BE2C (cell line): Measurements from ENCODE around the gene CAV1.

ENCODE experiments used
- DNase-seq: peaks from one replicate; pipeline ENCODE4 v3.0.0-alpha.2; 2020
- H3K27me3 ChIP-seq: fragments of 250-450 bp; sonication (Bioruptor Pico); 2 replicates; pipeline ENCODE4 v1.5.1; 2020; ENCODE audit warnings: mild to moderate bottlenecking
- H3K36me3 ChIP-seq: fragments of 250-450 bp; sonication (Bioruptor Pico); 2 replicates; pipeline ENCODE4 v1.5.1; 2020; ENCODE audit warnings: mild to moderate bottlenecking
- H3K4me1 ChIP-seq: fragments of 250-450 bp; sonication (Bioruptor Pico); 2 replicates; pipeline ENCODE4 v1.5.1; 2020
- H3K4me3 ChIP-seq: 2 replicates; pipeline ENCODE4 v1.5.1; 2011; ENCODE audit warnings: low read depth, low read length
- H3K9me3 ChIP-seq: fragments of 250-450 bp; sonication (Bioruptor Pico); 2 replicates; pipeline ENCODE4 v1.5.1; 2020
- TF ChIP-seq, protein P1 (sequence below): IDR thresholded peaks from 2 replicates; pipeline ENCODE4 v1.5.1; 2012; ENCODE audit warnings: mild to moderate bottlenecking, low read depth, low read length

CAV1 gene

DNA sequence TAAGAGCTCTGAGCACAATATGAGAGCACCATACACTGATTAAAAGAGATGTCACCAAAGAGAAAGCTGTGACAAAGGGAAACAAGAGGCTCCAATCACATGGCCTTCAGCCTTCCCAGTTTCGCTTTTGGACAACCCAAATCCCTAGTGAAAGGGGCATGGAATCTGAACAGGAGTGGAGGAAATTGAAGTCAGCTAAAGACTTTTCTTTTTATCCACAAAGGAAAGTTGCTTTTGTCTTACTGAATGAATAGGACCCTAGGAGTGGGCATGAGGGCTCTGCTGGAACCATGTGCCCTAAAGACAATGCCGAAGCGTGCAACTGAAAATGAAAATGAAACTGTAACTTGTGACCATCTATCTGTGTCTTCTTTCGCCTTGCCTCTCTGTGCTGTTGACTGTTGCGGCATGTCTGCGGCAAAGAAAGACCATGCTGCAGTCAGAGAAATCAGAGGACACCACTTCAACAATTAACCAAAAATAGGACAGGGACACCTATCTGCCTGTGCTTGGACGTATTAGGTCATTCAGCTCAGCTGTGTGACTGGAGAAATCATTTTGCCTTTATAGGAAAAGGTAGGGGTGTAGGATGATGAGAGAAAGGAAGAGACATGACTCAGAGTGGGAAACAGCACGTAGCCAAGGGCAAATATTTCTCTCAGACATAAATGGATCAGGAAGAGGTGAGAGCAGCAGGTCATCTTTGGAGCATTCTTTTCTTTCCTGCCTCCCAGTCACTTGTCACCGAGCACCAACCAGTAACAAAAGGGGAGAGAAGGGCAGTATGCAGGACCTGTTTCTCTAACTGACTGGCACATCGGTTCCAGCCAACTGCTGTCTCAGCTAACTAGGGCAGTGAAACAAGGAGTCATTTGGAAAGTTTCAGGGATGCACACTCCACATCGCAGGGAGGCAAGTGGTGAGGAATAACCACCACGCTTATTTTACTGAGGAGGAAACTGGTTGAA, 13.0 kb upstream of the CAV1 start:
- Histone ChIP-seq H3K27me3 (peaks cover 30% of the 10 kb centered on the region), H3K4me1 (no peaks in the 10 kb centered on the region), H3K36me3 (no peaks in the 10 kb centered on the region), H3K9me3 (no peaks in the 10 kb centered on the region), H3K4me3 (peak overlapping the region; percentile 32)
- DNase-seq = no peak
- TF ChIP-seq, protein P1, sequence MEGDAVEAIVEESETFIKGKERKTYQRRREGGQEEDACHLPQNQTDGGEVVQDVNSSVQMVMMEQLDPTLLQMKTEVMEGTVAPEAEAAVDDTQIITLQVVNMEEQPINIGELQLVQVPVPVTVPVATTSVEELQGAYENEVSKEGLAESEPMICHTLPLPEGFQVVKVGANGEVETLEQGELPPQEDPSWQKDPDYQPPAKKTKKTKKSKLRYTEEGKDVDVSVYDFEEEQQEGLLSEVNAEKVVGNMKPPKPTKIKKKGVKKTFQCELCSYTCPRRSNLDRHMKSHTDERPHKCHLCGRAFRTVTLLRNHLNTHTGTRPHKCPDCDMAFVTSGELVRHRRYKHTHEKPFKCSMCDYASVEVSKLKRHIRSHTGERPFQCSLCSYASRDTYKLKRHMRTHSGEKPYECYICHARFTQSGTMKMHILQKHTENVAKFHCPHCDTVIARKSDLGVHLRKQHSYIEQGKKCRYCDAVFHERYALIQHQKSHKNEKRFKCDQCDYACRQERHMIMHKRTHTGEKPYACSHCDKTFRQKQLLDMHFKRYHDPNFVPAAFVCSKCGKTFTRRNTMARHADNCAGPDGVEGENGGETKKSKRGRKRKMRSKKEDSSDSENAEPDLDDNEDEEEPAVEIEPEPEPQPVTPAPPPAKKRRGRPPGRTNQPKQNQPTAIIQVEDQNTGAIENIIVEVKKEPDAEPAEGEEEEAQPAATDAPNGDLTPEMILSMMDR = no peak

DNA sequence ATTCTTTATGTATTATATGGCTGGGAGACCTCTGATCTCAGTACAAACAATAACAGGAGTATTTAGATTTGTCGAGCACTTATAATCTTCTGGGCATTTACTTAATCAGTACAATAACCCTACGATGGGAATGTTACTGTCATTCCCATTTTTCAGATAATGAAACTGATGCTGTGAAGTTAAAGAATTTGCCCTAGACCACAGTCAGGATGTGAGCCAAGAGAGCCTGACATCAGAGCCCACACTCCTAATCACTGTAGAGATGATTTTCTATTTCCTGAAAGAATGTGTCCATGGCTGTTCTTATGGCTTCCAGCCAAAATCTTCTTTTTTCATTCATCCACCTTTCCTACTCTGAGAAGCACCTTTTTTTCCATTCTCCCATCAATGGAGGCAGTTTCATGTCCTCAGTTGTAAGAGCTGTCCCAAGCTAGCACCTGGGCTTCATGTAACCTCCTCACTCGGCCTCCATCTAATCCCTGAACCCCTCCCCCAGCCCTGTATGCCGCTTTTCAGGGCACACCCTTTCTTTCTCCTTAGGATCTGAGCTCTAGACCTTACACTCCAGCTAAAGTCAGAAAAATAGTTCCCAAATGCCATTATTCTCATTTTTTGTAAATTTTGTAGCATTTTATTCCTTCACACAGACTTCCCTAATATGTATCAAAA, 12.2 kb upstream of the CAV1 start:
- H3K9me3 ChIP-seq = no peaks in the 10 kb centered on the region
- H3K36me3 ChIP-seq = no peaks in the 10 kb centered on the region
- TF ChIP-seq, protein P1 = no peak
- DNase-seq = no peak
- H3K27me3 ChIP-seq = peaks cover 30% of the 10 kb centered on the region
- H3K4me1 ChIP-seq = no peaks in the 10 kb centered on the region
- H3K4me3 ChIP-seq = peak overlapping the region; percentile 32; the same call in 1 of the 2 replicates

DNA sequence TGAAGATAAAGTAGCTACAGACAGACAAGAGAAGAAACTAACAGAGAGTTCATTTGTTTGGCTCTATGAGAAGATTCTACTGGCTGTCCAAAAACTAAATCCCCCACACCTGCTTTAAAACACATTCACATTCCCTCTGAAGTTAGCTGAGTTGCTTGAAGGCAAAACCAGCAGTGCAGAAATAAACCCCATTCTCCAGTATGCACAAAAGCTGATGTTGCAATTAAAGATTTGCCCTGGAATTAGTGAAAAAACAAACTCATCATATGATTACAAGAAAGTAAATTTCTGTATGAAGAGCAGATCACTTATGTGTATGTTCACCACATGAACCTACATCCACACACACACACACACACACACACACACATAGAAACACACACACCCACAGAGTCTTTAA, 9.3 kb upstream of the CAV1 start:
- no peak for DNase-seq
- no peaks in the 10 kb centered on the region for H3K4me1 ChIP-seq
- H3K9me3 ChIP-seq = no peaks in the 10 kb centered on the region
- TF ChIP-seq, protein P1 = no peak
- peaks cover 30% of the 10 kb centered on the region for H3K27me3 ChIP-seq
- no peak overlapping the region for H3K4me3 ChIP-seq
- H3K36me3 ChIP-seq = no peaks in the 10 kb centered on the region

DNA sequence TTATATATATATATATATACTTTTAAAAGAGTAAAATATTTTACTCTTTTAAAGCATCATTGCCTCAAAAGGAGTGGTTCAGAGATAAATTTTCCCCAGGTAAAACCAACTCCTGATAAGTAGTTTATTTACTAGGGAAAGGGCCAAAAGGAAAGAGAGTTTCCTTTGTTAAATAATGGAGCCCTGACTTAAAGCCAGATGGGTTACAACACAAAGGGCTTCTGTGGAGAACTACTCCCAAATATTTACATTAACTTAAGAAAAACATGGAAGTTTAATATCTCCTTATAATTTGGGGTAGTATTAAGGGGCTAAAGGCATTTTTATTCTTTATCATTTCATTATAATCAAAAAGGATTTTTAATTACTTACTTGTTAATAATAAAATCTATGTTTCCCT, 8.5 kb upstream of the CAV1 start:
- Histone ChIP-seq H3K9me3 (no peaks in the 10 kb centered on the region), H3K4me3 (no peak overlapping the region), H3K27me3 (peaks cover 27% of the 10 kb centered on the region), H3K4me1 (no peaks in the 10 kb centered on the region), H3K36me3 (no peaks in the 10 kb centered on the region)
- TF ChIP-seq, protein P1 = no peak
- DNase-seq = no peak

DNA sequence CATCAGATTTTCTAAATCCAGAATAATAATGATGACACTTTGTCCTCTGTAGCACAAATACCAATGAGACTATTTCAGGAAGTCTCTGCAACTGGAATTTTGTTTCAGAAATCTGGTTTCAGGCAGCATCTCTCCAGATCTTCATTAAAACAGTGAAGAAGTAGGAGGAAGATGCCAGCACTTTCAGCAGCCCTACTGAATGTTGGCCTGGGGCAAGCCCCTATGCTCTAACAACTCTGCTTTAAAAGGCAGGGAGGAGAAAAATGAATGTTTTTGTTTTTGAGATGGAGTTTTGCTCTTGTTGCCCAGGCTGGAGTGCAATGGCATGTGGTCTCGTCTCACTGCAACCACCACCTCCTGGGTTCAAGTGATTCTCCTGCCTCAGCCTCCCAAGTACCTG, 7.2 kb upstream of the CAV1 start:
- no peak for DNase-seq
- Histone ChIP-seq H3K4me3 (no peak overlapping the region), H3K9me3 (no peaks in the 10 kb centered on the region), H3K36me3 (no peaks in the 10 kb centered on the region), H3K27me3 (peaks cover 30% of the 10 kb centered on the region), H3K4me1 (no peaks in the 10 kb centered on the region)
- TF ChIP-seq, protein P1 = no peak

DNA sequence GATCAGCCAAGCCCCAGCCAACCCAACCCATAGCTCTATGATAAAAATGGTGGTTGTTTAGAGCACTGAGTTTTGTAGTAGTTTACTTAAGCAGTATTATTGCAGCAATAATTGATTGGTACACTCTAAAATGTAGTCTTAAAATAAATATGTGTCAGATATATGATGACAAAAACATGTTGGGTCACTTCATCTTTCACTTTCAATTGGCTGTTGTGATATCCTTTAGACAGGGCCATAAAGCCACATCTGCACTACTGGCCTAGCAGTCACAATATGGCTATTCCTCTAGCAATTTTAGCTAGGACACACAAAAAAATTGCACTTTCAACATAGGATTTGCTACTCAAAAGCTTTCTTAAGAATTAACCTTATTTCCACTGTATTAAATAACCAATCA, 5.9 kb upstream of the CAV1 start:
- no peaks in the 10 kb centered on the region for H3K4me1 ChIP-seq
- TF ChIP-seq, protein P1 = no peak
- no peak for DNase-seq
- H3K27me3 ChIP-seq = peaks cover 38% of the 10 kb centered on the region
- no peaks in the 10 kb centered on the region for H3K9me3 ChIP-seq
- no peaks in the 10 kb centered on the region for H3K36me3 ChIP-seq
- H3K4me3 ChIP-seq = no peak overlapping the region
